ENCODE results near the gene PYM1.
"Not testable (repeated sequence)": the region's sequence is repeated elsewhere in the genome, so short reads cannot be mapped to it uniquely, and the experiment has no call there.

The PYM1 gene

GRCh38 chr12:55893723-55894122, 34.0 kb downstream of the PYM1 start:
- no peak for TF ChIP-seq CTCF (IDR thresholded peaks at IDR 0.05; ENCODE audit: low read depth, low read length)
- DNase-seq (ENCODE audit: low read depth in 2 of 2), result no peak
- no peak overlapping the region for H3K4me3 ChIP-seq (replicated peaks in 1 of 2; ENCODE audit: low read depth in 2 of 2, low read length in 2 of 2)

GRCh38 chr12:55891310-55891709, 36.4 kb downstream of the PYM1 start:
- TF ChIP-seq CTCF (IDR thresholded peaks at IDR 0.05; ENCODE audit: low read depth, low read length), result no peak
- no peak overlapping the region for H3K4me3 ChIP-seq (replicated peaks in 1 of 2; ENCODE audit: low read depth in 2 of 2, low read length in 2 of 2)
- no peak for DNase-seq (ENCODE audit: low read depth in 2 of 2)

- TF ChIP-seq CTCF (IDR thresholded peaks at IDR 0.05; ENCODE audit: low read depth, low read length), result no peak
- H3K4me3 ChIP-seq (replicated peaks in 1 of 2; ENCODE audit: low read depth in 2 of 2, low read length in 2 of 2), result no peak overlapping the region
- DNase-seq (ENCODE audit: low read depth in 2 of 2), result no peak
Measured at GRCh38 chr12:55885113-55885512, 42.6 kb downstream of the PYM1 start.

GRCh38 chr12:55877824-55878223, 49.9 kb downstream of the PYM1 start:
- no peak for TF ChIP-seq CTCF (IDR thresholded peaks at IDR 0.05; ENCODE audit: low read depth, low read length)
- H3K4me3 ChIP-seq (replicated peaks in 1 of 2; ENCODE audit: low read depth in 2 of 2, low read length in 2 of 2), result no peak overlapping the region
- DNase-seq (ENCODE audit: low read depth in 2 of 2), result no peak

- TF ChIP-seq CTCF (IDR thresholded peaks at IDR 0.05; ENCODE audit: low read depth, low read length), result no peak
Measured at GRCh38 chr12:55875704-55876467, 51.8 kb downstream of the PYM1 start.

GRCh38 chr12:55874443-55874842, 53.3 kb downstream of the PYM1 start:
- TF ChIP-seq CTCF (IDR thresholded peaks at IDR 0.05; ENCODE audit: low read depth, low read length), result no peak

More at GRCh38 chr12:55875704-55876467, 51.8 kb downstream of the PYM1 start:
- no peak overlapping the region for H3K4me3 ChIP-seq (replicated peaks in 1 of 2; ENCODE audit: low read depth in 2 of 2, low read length in 2 of 2)
- DNase-seq (ENCODE audit: low read depth in 2 of 2), result no peak

GRCh38 chr12:55866454-55867004, 61.2 kb downstream of the PYM1 start:
- H3K4me3 ChIP-seq (replicated peaks in 1 of 2; ENCODE audit: low read depth in 2 of 2, low read length in 2 of 2); DNase-seq (ENCODE audit: low read depth in 2 of 2): not testable (repeated sequence)

More at GRCh38 chr12:55874443-55874842, 53.3 kb downstream of the PYM1 start:
- no peak overlapping the region for H3K4me3 ChIP-seq (replicated peaks in 1 of 2; ENCODE audit: low read depth in 2 of 2, low read length in 2 of 2)
- no peak for DNase-seq (ENCODE audit: low read depth in 2 of 2)
